ENCODE results near the gene ST13.
A peak's percentile ranks its signal among the peaks of the same experiment; 100 is the strongest.

Gene ST13

GRCh38 chr22:40856513-40857308, at the start of gene ST13, which contains the start of gene XPNPEP3:
ST13 (minus strand) TSS chr22:40856639; CDS start chr22:40856540, 99 bp downstream.
XPNPEP3 (plus strand) TSS chr22:40857148; CDS start chr22:40857182, 34 bp downstream.
- no peak for TF ChIP-seq CTCF (IDR thresholded peaks at IDR 0.05; ENCODE audit: control insufficient read depth, extremely low read depth, insufficient read depth)
- H3K4me3 ChIP-seq (ENCODE audit: low read depth, low read length), result peak within 1 kb of the TSS; percentile 98
- peak; percentile 86 for DNase-seq (ENCODE audit: low read depth)

DNA sequence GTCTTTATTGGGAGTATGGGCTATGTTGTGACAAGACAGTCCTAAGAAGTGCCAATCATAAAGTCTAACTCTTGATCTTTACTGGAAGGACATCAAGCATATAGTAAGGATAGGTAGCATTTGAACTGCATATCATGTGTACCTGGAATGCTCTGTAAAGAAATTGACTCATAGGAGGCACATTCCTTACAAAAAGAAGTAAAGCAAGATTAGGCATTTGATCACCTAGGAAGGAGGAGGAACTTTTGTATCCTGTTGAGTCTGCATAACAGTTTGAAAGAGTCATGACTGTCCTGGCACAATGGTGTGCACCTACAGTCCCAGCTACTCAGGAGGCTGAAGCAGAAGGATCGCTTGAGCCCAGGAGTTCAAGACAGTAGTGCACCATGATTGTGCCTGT, 47.7 kb upstream of the ST13 start:
- TF ChIP-seq CTCF (IDR thresholded peaks at IDR 0.05; ENCODE audit: control insufficient read depth, extremely low read depth, insufficient read depth), result no peak
- no peak for DNase-seq (ENCODE audit: low read depth)
- no peak overlapping the region for H3K4me3 ChIP-seq (ENCODE audit: low read depth, low read length)

GRCh38 chr22:40898850-40899357, 42.5 kb upstream of the ST13 start:
- no peak overlapping the region for H3K4me3 ChIP-seq (ENCODE audit: low read depth, low read length)
- peak; percentile 58 for TF ChIP-seq CTCF (IDR thresholded peaks at IDR 0.05; ENCODE audit: control insufficient read depth, extremely low read depth, insufficient read depth)
- no peak for DNase-seq (ENCODE audit: low read depth)

DNA sequence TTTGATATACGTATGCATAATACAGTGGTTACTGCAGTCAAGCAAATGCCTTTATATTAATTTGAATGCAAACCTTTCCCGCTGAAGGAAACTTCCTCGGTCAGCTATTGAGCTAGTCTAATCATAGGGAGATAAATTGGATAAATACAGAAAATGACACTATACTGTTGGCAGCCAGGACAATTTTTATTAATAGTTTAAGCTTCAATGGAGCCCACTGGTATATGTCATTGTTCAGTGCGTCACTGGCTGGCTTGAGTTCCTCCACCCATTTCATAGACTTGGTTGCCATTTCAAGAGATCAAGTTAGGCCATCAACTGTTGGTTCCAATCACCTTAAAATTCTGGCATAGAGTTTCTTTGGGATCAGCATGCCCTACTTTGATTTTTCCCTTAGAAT, 38.0 kb upstream of the ST13 start:
- TF ChIP-seq CTCF (IDR thresholded peaks at IDR 0.05; ENCODE audit: control insufficient read depth, extremely low read depth, insufficient read depth), result no peak
- DNase-seq (ENCODE audit: low read depth), result no peak
- H3K4me3 ChIP-seq (ENCODE audit: low read depth, low read length), result no peak overlapping the region

- TF ChIP-seq CTCF (IDR thresholded peaks at IDR 0.05; ENCODE audit: control insufficient read depth, extremely low read depth, insufficient read depth), result no peak
- H3K4me3 ChIP-seq (ENCODE audit: low read depth, low read length), result no peak overlapping the region
- no peak for DNase-seq (ENCODE audit: low read depth)
These were observed 34.4 kb upstream of the ST13 start for GRCh38 chr22:40890881-40891280.

DNA sequence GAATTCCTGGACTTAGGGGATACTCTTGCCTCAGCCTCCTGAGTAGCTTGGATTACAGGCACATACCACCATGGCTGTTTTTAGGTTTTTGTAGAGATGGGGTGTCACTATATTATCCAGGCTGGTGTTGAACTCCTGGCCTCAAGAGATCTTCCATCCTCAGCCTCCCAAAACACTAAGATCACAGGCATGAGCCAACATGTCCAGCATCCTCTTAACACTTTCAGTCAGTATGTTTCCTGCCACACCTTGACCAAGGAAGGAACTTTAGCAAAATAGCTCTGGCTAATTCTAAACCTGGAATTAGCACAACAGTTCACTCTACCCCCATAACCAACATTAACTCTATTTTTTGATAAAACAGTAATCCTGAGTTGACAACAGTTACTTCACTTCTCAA, 32.7 kb upstream of the ST13 start:
- H3K4me3 ChIP-seq (ENCODE audit: low read depth, low read length), result no peak overlapping the region
- DNase-seq (ENCODE audit: low read depth), result no peak
- no peak for TF ChIP-seq CTCF (IDR thresholded peaks at IDR 0.05; ENCODE audit: control insufficient read depth, extremely low read depth, insufficient read depth)
